GM12873 (cell line): ENCODE data around the gene ZCCHC24.

Source experiments
- TF ChIP-seq, protein P1 (sequence below): IDR thresholded peaks from 2 replicates; pipeline ENCODE4 v1.5.1; 2012; ENCODE audit warnings: low read depth, mild to moderate bottlenecking, moderate library complexity, low read length, control low read depth; ENCODE audit not compliant: insufficient read depth; ENCODE audit errors: missing control alignments

ZCCHC24 gene

DNA sequence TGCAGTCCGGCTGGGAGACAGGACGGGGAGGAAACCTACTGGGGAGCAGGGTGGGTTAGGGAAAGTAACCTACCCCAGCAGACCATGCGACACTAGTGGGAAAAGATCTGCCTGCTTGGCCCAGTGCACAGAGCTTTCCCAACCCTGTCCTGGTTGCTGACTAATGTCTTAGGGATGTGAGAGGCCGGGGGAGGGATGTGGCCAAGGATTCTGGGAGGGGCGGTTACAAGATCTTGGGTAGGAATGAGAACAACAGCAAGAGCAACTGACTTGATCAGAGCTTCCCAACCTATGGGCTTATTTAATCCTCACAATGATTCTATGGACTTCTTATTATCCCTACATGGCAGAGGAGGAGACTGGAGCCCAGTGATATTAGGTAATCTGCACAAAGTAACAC lies 42.9 kb upstream of the ZCCHC24 start:
- TF ChIP-seq, protein P1, sequence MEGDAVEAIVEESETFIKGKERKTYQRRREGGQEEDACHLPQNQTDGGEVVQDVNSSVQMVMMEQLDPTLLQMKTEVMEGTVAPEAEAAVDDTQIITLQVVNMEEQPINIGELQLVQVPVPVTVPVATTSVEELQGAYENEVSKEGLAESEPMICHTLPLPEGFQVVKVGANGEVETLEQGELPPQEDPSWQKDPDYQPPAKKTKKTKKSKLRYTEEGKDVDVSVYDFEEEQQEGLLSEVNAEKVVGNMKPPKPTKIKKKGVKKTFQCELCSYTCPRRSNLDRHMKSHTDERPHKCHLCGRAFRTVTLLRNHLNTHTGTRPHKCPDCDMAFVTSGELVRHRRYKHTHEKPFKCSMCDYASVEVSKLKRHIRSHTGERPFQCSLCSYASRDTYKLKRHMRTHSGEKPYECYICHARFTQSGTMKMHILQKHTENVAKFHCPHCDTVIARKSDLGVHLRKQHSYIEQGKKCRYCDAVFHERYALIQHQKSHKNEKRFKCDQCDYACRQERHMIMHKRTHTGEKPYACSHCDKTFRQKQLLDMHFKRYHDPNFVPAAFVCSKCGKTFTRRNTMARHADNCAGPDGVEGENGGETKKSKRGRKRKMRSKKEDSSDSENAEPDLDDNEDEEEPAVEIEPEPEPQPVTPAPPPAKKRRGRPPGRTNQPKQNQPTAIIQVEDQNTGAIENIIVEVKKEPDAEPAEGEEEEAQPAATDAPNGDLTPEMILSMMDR = no peak

DNA sequence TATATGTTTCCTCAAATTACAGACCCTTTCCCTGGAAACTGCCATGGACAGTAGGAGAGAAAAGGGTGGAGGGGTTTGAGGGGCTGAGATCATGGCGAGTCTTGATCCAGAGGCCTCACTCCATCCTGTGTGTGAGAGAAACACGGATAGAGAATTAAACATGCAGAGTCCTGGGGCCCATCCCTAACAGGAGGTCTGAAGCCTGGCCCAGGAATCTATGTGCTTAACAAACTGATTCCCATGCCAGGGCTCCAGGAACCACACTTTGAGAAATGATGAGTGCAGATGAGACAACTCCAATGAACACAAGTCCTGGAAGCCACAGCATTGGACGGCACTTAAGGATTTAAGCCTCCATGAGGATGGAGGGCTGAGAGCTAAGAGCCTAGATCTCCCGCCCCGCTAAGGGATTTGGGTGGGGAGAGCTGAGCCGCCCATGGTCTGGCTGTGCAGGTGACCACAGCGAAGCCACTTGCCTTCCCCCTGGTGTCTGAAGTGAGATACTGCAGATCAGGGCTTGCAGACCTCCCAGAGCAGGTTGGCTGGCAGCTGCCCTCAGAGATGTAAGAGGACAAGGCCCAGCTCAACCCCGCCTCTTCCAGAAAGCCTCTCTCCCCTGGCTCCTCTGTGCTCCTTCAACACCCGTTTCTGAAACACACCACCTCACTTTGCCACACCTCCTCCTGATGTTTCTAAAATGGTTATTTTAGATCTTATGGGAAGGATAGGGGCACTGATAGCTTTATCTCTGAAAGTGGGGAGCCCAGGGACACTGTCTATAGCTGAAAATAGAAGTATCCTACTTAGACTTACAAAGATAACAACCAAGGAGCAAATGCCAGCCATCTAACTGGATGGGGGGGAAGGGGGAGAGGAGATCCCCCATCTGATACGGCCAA lies 42.1 kb upstream of the ZCCHC24 start:
- TF ChIP-seq, protein P1 = peak; percentile 91

DNA sequence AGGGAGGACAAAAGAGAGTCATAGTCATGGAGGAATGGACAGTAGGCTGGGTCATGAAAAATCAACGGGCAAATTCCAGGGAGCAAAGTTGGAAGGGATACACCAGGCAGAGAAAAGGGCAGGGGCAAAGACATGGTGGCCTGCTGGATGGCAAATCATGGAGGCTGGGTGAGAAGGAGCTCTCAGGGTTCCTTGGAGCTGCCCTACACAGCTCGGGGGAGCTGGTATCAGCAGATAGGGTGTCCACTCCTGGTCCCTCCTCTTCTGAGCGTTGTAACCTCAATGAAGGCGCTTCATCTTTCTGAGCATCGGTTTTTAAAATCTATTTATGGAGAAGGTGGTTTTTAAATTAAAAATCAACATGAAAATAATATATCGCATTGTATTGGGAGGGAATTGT lies 39.1 kb upstream of the ZCCHC24 start:
- TF ChIP-seq, protein P1 = no peak

DNA sequence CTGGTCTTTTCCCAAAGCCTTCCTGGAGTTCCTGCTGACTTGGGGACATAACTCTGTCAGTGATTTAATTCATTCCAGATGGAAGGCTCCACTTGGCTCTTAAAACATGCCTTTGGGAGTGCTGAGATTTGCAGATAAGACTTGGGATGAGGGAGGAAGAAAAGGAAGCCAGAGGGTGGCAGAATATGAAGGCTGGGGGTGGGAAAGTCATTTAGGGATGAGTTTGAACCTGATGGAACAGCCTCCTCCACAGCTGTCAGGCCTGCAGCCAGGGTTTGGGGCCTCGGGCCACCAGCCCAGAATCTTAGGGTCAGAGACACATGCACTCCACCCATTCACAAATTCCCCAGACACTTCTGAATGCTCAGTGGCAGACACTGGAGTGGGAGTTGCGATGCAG lies 38.5 kb upstream of the ZCCHC24 start:
- TF ChIP-seq, protein P1 = no peak

DNA sequence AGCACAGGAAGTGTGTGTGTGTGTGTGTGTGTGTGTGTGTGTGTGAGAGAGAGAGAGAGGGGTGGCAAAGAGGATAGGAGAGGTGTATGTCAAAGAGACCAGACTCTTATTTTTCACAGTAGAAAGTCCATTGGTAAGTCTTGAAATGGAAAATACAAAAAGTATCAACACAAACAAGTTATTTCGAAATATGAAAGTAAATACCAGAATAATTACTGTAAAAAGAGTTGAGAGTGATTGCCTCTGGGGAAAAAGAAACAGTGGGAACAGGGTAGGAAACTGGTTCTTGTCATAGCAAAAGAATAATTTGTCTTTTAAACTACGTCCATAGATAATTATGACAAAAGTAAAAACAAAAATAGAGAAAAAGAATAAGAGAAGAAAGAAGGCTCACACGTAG lies 37.9 kb upstream of the ZCCHC24 start:
- TF ChIP-seq, protein P1 = no peak

DNA sequence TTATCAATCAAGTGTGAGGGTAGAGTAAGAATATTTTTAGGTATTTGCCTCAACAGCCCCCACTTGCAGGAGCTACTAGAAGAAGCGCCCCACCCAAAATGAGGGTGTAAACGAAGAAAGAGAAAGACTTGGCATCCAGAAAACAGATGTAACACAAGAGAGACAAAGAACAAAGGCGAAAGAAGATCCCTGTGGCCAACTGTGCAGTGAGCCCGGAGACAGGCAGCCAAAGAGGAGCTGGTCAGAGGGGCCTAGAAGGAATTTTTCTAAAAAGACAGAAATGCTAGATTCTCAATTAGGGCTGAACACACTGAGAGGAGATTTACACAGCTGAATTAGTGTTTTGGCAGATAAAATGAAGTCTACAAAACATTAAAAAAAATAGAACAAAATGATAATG lies 37.3 kb upstream of the ZCCHC24 start:
- TF ChIP-seq, protein P1 = no peak

DNA sequence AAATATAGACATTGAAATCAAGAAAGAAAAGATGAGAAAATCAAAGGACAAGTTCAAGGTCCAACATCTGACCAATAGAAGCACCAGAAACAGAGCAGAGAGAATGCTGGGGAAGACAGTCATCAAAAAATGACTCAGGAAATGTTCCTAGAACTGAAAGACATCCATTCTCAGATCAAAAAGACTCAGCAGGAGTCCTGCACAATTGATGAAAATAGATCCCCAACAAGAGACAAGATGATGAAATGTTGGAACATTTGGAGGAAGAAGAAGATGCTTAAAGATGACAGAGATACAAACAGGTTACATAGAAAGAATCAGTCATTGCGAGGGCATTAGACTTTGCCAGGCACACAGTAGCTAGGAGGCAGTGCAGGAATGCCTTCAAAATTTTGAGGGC lies 36.9 kb upstream of the ZCCHC24 start:
- TF ChIP-seq, protein P1 = no peak
